ENCODE results near the gene GTF2F2. TPM values are rescaled to one million over a fixed set of nuclear protein-coding genes. Genes with fewer than 3 reads are reported as not detected.
A peak's percentile ranks its signal among the peaks of the same experiment; 100 is the strongest.

GTF2F2 gene
- total and polyA plus RNA-seq, 2 experiments from 2014 or later = 15.5 to 21.3 TPM

GRCh38 chr13:45141369-45141768 is 21.1 kb downstream of the GTF2F2 start:
- peaks cover 3% of the 10 kb centered on the region for H3K4me1 ChIP-seq (ENCODE audit: low read depth)
- DNase-seq (ENCODE audit: low read depth in 1 of 2, low spot score in 1 of 2) = no peak
- H3K9me3 ChIP-seq (ENCODE audit: low read depth) = no peaks in the 10 kb centered on the region
- H3K27me3 ChIP-seq = no peaks in the 10 kb centered on the region
- no peak overlapping the region for H3K4me3 ChIP-seq
- TF ChIP-seq, protein P1, sequence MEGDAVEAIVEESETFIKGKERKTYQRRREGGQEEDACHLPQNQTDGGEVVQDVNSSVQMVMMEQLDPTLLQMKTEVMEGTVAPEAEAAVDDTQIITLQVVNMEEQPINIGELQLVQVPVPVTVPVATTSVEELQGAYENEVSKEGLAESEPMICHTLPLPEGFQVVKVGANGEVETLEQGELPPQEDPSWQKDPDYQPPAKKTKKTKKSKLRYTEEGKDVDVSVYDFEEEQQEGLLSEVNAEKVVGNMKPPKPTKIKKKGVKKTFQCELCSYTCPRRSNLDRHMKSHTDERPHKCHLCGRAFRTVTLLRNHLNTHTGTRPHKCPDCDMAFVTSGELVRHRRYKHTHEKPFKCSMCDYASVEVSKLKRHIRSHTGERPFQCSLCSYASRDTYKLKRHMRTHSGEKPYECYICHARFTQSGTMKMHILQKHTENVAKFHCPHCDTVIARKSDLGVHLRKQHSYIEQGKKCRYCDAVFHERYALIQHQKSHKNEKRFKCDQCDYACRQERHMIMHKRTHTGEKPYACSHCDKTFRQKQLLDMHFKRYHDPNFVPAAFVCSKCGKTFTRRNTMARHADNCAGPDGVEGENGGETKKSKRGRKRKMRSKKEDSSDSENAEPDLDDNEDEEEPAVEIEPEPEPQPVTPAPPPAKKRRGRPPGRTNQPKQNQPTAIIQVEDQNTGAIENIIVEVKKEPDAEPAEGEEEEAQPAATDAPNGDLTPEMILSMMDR (IDR thresholded peaks at IDR 0.05; ENCODE audit: low read depth, low read length) = no peak
- H3K36me3 ChIP-seq = peaks cover 7% of the 10 kb centered on the region
- H3K27ac ChIP-seq = no peak overlapping the region

DNA sequence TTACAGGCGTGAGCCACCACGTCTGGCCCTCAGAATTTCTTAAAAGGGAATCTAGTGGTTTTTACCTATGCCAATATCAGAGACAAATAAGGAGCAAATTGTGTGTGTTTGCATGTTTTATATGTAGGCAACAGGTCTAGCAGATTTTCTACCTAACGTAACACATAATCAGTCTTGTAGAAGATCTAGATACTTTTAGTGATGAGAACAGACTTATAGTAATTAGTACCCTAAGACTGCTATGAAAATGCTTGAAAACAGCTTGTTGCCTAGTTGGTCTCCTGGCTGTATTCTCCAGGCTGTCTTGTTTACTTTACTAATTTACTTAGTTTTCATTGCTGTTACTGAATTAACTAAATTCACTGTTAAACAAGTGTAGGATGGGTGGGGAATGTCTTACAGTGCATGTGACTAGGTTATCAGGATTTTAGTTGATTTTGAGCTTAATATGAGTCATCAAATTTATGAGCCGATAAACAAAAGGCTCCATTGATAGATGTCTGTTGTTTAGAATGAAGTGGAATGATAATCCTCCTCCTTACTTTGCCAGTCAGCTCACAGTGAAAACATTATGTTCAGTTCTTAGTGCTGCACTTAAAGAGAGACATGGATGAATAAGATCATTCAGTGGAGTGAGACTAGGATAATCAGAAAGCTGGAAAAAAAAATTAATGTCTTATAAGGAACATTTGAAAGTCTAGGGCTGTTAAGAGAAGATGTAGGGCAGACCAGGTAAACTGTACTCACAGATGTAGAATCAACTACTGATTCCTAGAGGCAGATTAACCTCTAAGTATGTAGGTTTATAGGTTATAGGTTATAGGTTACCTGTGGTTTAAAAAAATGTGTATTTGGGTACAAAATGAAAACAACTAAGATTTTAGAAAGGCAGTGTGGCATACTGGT is 22.4 kb downstream of the GTF2F2 start:
- H3K9me3 ChIP-seq (ENCODE audit: low read depth) = no peaks in the 10 kb centered on the region
- TF ChIP-seq, protein P1 (IDR thresholded peaks at IDR 0.05; ENCODE audit: low read depth, low read length) = no peak
- H3K36me3 ChIP-seq = peaks cover 4% of the 10 kb centered on the region
- H3K27me3 ChIP-seq = no peaks in the 10 kb centered on the region
- peaks cover 3% of the 10 kb centered on the region for H3K4me1 ChIP-seq (ENCODE audit: low read depth)
- no peak overlapping the region for H3K27ac ChIP-seq
- peak in 1 of 2 donors; percentile 6 for DNase-seq (ENCODE audit: low read depth in 1 of 2, low spot score in 1 of 2)
- H3K4me3 ChIP-seq = no peak overlapping the region

DNA sequence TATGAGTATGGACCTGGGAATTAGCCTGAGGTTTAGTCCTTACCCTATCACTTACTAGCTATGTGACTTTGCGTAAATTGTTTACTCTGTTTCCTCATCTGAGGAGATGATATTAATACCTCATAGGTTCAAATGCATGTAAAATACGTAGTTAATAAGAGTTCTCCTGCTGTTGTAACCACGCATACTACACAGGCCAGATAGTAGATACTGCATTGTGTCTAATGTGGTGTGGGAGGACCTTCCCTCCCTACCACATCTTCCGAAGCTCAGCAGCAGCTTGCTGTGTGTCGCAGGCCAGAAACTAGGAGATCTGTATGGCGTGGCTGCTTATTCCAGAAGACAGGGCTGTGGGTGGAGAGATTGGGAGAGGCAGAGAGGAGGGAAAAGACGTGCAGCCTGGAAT is 23.0 kb downstream of the GTF2F2 start:
- Histone ChIP-seq H3K4me1 (ENCODE audit: low read depth) (peaks cover 3% of the 10 kb centered on the region), H3K27ac (no peak overlapping the region), H3K4me3 (no peak overlapping the region), H3K9me3 (ENCODE audit: low read depth) (no peaks in the 10 kb centered on the region), H3K27me3 (no peaks in the 10 kb centered on the region), H3K36me3 (peaks cover 1% of the 10 kb centered on the region)
- TF ChIP-seq, protein P1 (IDR thresholded peaks at IDR 0.05; ENCODE audit: low read depth, low read length) = no peak
- DNase-seq (ENCODE audit: low read depth in 1 of 2, low spot score in 1 of 2) = peak in 1 of 2 donors; percentile 73

- TF ChIP-seq, protein P1 (IDR thresholded peaks at IDR 0.05; ENCODE audit: low read depth, low read length) = no peak
- H3K9me3 ChIP-seq (ENCODE audit: low read depth) = no peaks in the 10 kb centered on the region
- H3K36me3 ChIP-seq = no peaks in the 10 kb centered on the region
- no peaks in the 10 kb centered on the region for H3K4me1 ChIP-seq (ENCODE audit: low read depth)
- H3K27me3 ChIP-seq = no peaks in the 10 kb centered on the region
- H3K27ac ChIP-seq = no peak overlapping the region
- DNase-seq (ENCODE audit: low read depth in 1 of 2, low spot score in 1 of 2) = no peak
- no peak overlapping the region for H3K4me3 ChIP-seq
These were observed 29.7 kb downstream of the GTF2F2 start for GRCh38 chr13:45149964-45150363.

- no peak for DNase-seq (ENCODE audit: low read depth in 1 of 2, low spot score in 1 of 2)
- Histone ChIP-seq H3K4me3 (no peak overlapping the region), H3K27ac (no peak overlapping the region), H3K36me3 (no peaks in the 10 kb centered on the region), H3K27me3 (no peaks in the 10 kb centered on the region), H3K9me3 (ENCODE audit: low read depth) (no peaks in the 10 kb centered on the region), H3K4me1 (ENCODE audit: low read depth) (no peaks in the 10 kb centered on the region)
- TF ChIP-seq, protein P1 (IDR thresholded peaks at IDR 0.05; ENCODE audit: low read depth, low read length) = no peak
These were observed 36.5 kb downstream of the GTF2F2 start for GRCh38 chr13:45156565-45157361.
